ENCODE measurements around the gene IGIP.

- TF ChIP-seq POLR2A (IDR thresholded peaks at IDR 0.05; ENCODE audit: low read depth, low read length) (no peak), POU2F2 (IDR thresholded peaks at IDR 0.05; ENCODE audit: low read depth, low read length) (no peak), POLR2AphosphoS5 (IDR thresholded peaks at IDR 0.05; ENCODE audit: low read depth, low read length) (no peak), TAF1 (IDR thresholded peaks at IDR 0.05; ENCODE audit: low read depth, low read length) (no peak), SPI1 (IDR thresholded peaks at IDR 0.05; ENCODE audit: low read depth, low read length) (no peak), PAX5 (IDR thresholded peaks at IDR 0.05; ENCODE audit: insufficient read depth, low read length, severe bottlenecking) (no peak)
Measured at GRCh38 chr5:140178482-140179116, 52.9 kb downstream of the IGIP start.
